Thoracic aorta (tissue), 2 donors: Measurements from ENCODE around the gene PPP4R1. TPM values are rescaled to one million over a fixed set of nuclear protein-coding genes. Genes with fewer than 3 reads are reported as not detected.

Experiments used
- ATAC-seq: fragments of 150-250 bp; one replicate; pipeline ENCODE4 v1.8.0; 2017; ENCODE audit warnings: low read depth; ENCODE audit not compliant: insufficient number of reproducible peaks, low FRiP score
- DNase-seq: peaks from one replicate; pipeline ENCODE4 v3.0.0-alpha.2; 2020; ENCODE audit warnings: low spot score
- H3K27ac ChIP-seq, 2 donors: fragments of 200-600 bp; sonication (generic); 1 replicate in 1 of 2; 2 replicates in 1 of 2; pipeline ENCODE4 v1.5.1; 2016; ENCODE audit warnings: mild to moderate bottlenecking in 2 of 2, moderate library complexity in 2 of 2
- H3K27me3 ChIP-seq: fragments of 200-600 bp; sonication (generic); replicated peaks from 2 replicates; pipeline ENCODE4 v1.6.0; 2016; ENCODE audit warnings: mild to moderate bottlenecking; ENCODE audit not compliant: insufficient read depth
- H3K36me3 ChIP-seq: fragments of 200-600 bp; sonication (generic); one replicate; pipeline ENCODE4 v1.5.1; 2016
- H3K4me1 ChIP-seq, 2 donors: fragments of 200-600 bp; sonication (generic); 1 replicate in 1 of 2; 2 replicates in 1 of 2; pipeline versions ENCODE4 v1.5.1 to v1.6.0; 2016; ENCODE audit warnings: low read depth in 2 of 2, mild to moderate bottlenecking in 1 of 2; ENCODE audit not compliant: control insufficient read depth in 1 of 2
- H3K4me3 ChIP-seq: fragments of 200-600 bp; sonication (generic); 2 replicates; pipeline ENCODE4 v1.5.1; 2016; ENCODE audit warnings: mild to moderate bottlenecking
- H3K9me3 ChIP-seq: fragments of 200-600 bp; sonication (generic); 2 replicates; pipeline ENCODE4 v1.5.1; 2016
- total RNA-seq, 2 donors: library from RNA; depleted of rRNA; stranded (reverse); fragments of >200 nt; gene quantifications; one replicate each; pipeline versions ENCODE4 v1.1.0 to v1.2.3, GENCODE V29; 2016
- TF ChIP-seq, protein P1 (sequence below): fragments of 200-600 bp; sonication (generic); IDR thresholded peaks from one replicate; pipeline ENCODE4 v1.5.1; 2019; ENCODE audit warnings: antibody characterized with exemption

Gene PPP4R1
- total RNA-seq, 2 donors from 2014 or later: 89.3 to 121 TPM

DNA sequence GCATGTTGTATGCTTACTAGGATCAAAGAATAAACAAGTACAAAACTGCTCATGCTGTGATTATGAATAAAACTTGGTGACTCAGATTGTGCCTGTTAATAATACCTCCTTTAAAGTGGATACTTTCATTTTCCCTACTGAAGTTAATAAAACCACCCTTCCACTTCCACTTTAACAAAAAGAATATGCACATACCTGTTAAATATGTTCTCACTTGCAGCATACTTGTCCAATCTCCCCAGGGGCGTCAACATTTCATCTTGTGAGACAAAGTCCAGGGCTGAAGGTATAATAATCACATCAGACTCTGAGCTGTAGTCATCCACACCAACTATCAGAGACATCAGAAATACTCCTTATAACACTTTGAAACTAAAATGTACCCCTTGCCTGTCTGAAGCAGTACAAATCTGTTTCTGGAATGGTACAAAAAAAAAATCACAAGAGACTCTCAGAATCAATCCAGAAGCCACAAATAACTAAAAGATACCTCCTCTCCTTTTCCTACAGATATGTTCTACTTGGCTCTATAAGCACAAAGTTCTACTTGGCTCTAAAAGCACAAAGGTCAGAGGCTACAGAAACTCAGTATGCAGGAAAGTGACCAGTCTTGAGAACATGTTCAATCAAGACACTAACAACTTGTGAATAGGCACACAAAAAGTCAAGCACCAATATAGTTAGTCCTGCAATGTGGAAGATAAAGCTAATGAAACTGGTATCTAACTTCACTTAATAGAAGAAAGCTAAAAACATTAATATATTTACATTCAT, 19.3 kb downstream of the PPP4R1 start:
- H3K9me3 ChIP-seq: peaks cover 9% of the 10 kb centered on the region
- no peaks in the 10 kb centered on the region for H3K27me3 ChIP-seq
- peaks cover 17 to 26% of the 10 kb centered on the region in 2 donors for H3K4me1 ChIP-seq
- H3K27ac ChIP-seq: no peak overlapping the region
- ATAC-seq: no peak
- no peak for DNase-seq
- TF ChIP-seq, protein P1, sequence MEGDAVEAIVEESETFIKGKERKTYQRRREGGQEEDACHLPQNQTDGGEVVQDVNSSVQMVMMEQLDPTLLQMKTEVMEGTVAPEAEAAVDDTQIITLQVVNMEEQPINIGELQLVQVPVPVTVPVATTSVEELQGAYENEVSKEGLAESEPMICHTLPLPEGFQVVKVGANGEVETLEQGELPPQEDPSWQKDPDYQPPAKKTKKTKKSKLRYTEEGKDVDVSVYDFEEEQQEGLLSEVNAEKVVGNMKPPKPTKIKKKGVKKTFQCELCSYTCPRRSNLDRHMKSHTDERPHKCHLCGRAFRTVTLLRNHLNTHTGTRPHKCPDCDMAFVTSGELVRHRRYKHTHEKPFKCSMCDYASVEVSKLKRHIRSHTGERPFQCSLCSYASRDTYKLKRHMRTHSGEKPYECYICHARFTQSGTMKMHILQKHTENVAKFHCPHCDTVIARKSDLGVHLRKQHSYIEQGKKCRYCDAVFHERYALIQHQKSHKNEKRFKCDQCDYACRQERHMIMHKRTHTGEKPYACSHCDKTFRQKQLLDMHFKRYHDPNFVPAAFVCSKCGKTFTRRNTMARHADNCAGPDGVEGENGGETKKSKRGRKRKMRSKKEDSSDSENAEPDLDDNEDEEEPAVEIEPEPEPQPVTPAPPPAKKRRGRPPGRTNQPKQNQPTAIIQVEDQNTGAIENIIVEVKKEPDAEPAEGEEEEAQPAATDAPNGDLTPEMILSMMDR: no peak
- peak overlapping the region; percentile 23 for H3K4me3 ChIP-seq
- H3K36me3 ChIP-seq: no peaks in the 10 kb centered on the region

GRCh38 chr18:9587924-9588323, 26.4 kb downstream of the PPP4R1 start:
- H3K4me3 ChIP-seq: no peak overlapping the region
- TF ChIP-seq, protein P1: no peak
- H3K36me3 ChIP-seq: peaks cover 25% of the 10 kb centered on the region
- no peak overlapping the region for H3K27ac ChIP-seq
- no peaks in the 10 kb centered on the region for H3K27me3 ChIP-seq
- DNase-seq: no peak
- H3K9me3 ChIP-seq: no peaks in the 10 kb centered on the region
- no peaks in the 10 kb centered on the region for H3K4me1 ChIP-seq
- ATAC-seq: no peak

GRCh38 chr18:9586814-9587213, 27.5 kb downstream of the PPP4R1 start:
- Histone ChIP-seq H3K36me3 (peaks cover 29% of the 10 kb centered on the region), H3K27ac (no peak overlapping the region), H3K4me1 (no peaks in the 10 kb centered on the region), H3K4me3 (no peak overlapping the region), H3K27me3 (no peaks in the 10 kb centered on the region), H3K9me3 (no peaks in the 10 kb centered on the region)
- TF ChIP-seq, protein P1: no peak
- ATAC-seq: no peak
- DNase-seq: no peak

- DNase-seq: no peak
- Histone ChIP-seq H3K4me1 (no peaks in the 10 kb centered on the region), H3K4me3 (no peak overlapping the region), H3K9me3 (no peaks in the 10 kb centered on the region), H3K36me3 (peaks cover 12% of the 10 kb centered on the region), H3K27me3 (no peaks in the 10 kb centered on the region), H3K27ac (no peak overlapping the region)
- TF ChIP-seq, protein P1: no peak
- no peak for ATAC-seq
These were observed 32.7 kb downstream of the PPP4R1 start for GRCh38 chr18:9581667-9582066.

- Histone ChIP-seq H3K4me1 (peaks cover 4 to 8% of the 10 kb centered on the region in 2 donors), H3K27me3 (no peaks in the 10 kb centered on the region), H3K9me3 (no peaks in the 10 kb centered on the region), H3K36me3 (peaks cover 10% of the 10 kb centered on the region), H3K4me3 (no peak overlapping the region), H3K27ac (no peak overlapping the region)
- no peak for ATAC-seq
- DNase-seq: no peak
- TF ChIP-seq, protein P1: no peak
These were observed 36.1 kb downstream of the PPP4R1 start for GRCh38 chr18:9578306-9578705.
